D721Med (cell line): Measurements from ENCODE around the gene GABARAP.

Experiments used
- DNase-seq: peaks from one replicate; pipeline ENCODE4 v3.0.0; 2011; ENCODE audit warnings: low spot score; ENCODE audit not compliant: insufficient read length
- FAIRE-seq: peaks from 2 replicates; lab custom pipeline; 2011; peaks lifted over from hg19 to GRCh38; lab: Jason Lieb, UNC
- TF ChIP-seq, protein P1 (sequence below): IDR thresholded peaks from 2 replicates; pipeline ENCODE4 v1.5.1; 2012; ENCODE audit warnings: mild to moderate bottlenecking, control low read depth; ENCODE audit not compliant: insufficient read depth; ENCODE audit errors: missing control alignments

Gene GABARAP

DNA sequence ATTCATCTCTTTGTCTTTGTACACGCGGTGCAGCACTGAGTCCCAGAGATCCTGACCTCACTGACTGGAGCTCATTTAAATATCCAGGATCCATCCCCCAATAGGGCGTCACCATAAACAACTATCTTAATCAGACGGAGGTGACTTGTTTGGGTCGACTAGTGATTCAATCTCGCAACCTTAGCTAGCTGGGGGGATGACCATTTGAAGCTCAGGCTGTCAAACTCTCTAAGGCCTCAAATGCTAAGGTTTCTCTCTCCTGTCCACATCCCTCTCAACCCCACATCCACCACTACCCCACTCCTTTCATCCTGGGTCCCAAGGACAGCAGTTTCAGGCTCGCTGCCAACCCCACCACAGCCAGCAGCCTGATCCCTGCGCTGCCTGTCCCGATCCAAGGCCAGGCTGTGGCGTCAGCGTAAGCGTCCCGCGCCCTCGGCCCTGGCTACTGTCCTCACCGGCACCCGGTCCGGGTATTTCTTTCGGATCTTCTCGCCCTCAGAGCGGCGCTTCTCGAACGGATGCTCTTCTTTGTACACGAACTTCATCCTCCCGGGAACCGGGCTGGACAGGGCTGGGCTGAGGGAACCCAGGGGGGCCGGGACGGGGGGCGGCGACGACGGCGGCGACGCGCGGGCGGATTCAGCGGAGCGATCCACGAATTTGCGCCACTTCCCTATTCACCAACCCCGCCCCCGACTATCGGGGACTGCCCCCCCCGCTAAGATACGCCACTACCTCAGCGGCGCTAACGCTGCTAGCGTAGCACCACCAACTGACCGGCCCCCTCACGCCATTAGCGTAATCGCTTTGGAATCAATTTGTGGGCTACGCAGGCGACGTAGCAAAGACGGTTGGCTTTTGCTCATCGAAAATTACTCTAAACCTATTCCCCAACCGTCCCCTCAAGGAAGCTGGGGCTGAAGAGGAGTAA, at the start of gene GABARAP:
TSS of gene GABARAP (minus strand) at position 667 of the 934 bp plus-strand sequence. CDS start at position 548, 119 bp downstream.
- DNase-seq (no peak), FAIRE-seq (no peak)
- TF ChIP-seq, protein P1, sequence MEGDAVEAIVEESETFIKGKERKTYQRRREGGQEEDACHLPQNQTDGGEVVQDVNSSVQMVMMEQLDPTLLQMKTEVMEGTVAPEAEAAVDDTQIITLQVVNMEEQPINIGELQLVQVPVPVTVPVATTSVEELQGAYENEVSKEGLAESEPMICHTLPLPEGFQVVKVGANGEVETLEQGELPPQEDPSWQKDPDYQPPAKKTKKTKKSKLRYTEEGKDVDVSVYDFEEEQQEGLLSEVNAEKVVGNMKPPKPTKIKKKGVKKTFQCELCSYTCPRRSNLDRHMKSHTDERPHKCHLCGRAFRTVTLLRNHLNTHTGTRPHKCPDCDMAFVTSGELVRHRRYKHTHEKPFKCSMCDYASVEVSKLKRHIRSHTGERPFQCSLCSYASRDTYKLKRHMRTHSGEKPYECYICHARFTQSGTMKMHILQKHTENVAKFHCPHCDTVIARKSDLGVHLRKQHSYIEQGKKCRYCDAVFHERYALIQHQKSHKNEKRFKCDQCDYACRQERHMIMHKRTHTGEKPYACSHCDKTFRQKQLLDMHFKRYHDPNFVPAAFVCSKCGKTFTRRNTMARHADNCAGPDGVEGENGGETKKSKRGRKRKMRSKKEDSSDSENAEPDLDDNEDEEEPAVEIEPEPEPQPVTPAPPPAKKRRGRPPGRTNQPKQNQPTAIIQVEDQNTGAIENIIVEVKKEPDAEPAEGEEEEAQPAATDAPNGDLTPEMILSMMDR = no peak

DNA sequence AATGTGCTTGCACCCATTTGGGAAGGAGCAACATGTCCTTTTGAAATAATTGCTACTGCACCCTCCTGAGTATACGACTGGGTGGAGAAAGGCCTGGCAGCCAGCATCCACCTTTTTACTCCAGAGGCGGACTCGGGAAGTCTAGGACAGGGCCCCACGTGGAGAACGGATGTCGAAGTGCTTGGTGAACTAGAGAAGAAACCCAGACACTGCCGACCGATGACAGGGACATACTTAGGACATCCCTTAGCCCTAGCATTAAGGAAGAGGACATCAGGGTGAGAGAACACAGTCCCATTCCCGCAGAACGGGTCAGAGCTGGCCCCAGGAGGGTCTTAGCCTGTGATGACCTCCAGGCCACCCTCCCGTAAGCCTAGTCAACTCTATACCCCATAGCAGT, 48.4 kb upstream of the GABARAP start:
- TF ChIP-seq, protein P1 = no peak
- DNase-seq = no peak
- FAIRE-seq = no peak

DNA sequence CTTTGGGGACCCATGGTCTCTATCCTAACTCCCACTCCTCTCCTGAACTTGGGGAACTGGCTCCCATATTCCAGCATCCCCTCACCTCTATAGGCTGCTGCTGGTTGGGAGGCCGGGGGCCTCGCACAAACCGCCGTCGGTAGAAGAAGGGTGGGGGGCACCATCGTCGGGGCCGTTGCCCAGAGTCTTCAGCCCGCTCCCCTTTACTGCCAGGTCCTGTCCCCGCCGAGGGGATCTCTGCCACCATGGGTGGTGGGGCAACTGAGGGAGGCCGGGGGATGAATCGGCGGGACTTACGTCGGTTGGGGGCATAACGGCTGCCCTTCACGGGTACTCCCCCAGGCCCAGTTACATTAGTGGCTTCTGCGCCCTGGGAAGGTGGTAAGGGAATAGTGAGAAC, 47.9 kb upstream of the GABARAP start:
- FAIRE-seq = no peak
- peak; percentile 6 for DNase-seq
- TF ChIP-seq, protein P1 = no peak

DNA sequence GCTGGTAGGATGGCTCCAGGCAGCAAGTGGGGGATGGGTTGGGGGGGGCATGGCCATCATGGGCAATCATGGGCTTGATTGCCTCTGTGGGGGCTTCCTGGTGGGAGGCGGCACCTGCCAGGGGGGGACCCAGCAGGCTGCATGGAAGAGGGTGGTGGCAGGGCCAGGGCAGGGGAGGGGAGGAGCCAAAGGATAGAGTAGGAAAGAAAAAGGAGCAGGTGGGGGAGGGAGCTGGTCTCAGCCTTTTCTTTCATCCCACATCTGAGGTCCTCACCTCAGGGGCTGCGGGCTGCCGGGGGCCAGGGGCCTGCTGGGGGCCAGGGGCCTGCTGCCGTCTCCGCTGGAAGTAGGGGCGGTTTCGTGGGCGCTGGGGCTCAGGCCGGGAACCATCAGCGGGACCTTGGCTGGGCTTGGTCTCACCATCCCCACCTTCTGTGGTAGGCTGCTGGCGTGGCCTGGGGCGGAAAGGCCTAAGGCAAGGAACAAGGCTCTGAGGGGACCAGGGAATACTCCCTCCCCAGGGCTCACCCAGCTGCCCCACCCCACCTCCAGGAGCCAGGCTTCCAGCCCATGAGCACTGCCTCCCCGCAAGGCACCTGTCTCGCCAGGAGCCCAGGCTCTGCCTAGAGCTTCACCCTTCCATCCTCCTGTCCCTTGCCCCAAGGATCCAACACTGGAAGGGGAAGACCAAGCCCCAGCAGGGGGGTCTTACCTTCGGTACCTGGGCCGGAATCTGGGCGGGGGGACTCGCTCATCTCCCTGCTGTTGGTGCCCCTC, 47.2 kb upstream of the GABARAP start:
- FAIRE-seq (no peak), DNase-seq (peak; percentile 19)
- TF ChIP-seq, protein P1 = no peak

DNA sequence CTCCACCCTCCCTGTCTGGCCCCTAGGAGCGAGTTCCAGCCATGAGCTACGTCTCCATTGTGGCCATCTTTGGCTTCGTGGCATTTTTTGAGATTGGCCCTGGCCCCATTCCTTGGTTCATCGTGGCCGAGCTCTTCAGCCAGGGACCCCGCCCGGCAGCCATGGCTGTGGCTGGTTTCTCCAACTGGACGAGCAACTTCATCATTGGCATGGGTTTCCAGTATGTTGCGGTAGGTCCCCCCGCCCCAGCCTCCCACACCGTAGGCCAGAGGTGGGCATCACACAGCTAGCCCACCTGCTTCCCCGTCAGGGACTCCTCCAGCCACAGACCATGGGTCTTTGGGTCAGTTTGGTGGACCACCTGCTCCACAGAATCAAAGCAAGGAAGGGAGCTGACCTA, 43.4 kb upstream of the GABARAP start:
- TF ChIP-seq, protein P1 = no peak
- FAIRE-seq (no peak), DNase-seq (no peak)

DNA sequence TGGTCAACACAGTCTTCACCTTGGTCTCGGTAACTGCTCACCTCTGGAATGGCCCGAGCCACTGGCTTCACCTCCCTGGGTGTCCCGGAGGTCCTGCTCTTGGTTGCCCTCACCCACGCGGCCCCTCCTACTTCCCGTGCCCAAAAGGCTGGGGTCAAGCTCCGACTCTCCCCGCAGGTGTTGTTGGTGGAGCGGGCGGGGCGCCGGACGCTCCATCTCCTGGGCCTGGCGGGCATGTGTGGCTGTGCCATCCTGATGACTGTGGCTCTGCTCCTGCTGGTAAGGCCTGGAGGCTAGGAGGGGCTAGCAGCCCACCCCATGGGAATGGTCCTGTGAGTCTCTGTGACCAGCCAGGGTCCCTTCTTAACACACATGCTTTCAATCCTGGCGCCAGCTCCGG, 42.7 kb upstream of the GABARAP start:
- peak; percentile 13 for DNase-seq
- TF ChIP-seq, protein P1 = no peak
- no peak for FAIRE-seq
